Cardiac muscle cell (in vitro differentiated cells and primary cell): ENCODE results near the gene VAV3. TPM values are rescaled to one million over a fixed set of nuclear protein-coding genes. Genes with fewer than 3 reads are reported as not detected.

Experiments
- DNase-seq, 2 donors: peaks; one replicate each; pipeline versions ENCODE4 v3.0.0 to v3.0.0-alpha.2; 2010 to 2017; ENCODE audit warnings: low read depth in 1 of 2, low spot score in 1 of 2
- H3K27ac ChIP-seq: fragments of 200-600 bp; sonication (generic); 2 replicates; pipeline ENCODE4 v1.5.1; 2016
- H3K27me3 ChIP-seq: fragments of 200-600 bp; sonication (generic); 2 replicates; pipeline ENCODE4 v1.6.0; 2016; ENCODE audit warnings: control low read depth
- H3K36me3 ChIP-seq: fragments of 200-600 bp; sonication (generic); 2 replicates; pipeline ENCODE4 v1.5.1; 2016; ENCODE audit warnings: control low read depth
- H3K4me1 ChIP-seq: fragments of 200-600 bp; sonication (generic); 2 replicates; pipeline ENCODE4 v1.8.1; 2017; ENCODE audit warnings: low read depth, mild to moderate bottlenecking, mixed run types
- H3K4me3 ChIP-seq: fragments of 200-600 bp; sonication (generic); 2 replicates; pipeline ENCODE4 v1.5.1; 2016; ENCODE audit warnings: mild to moderate bottlenecking
- H3K9me3 ChIP-seq: fragments of 200-600 bp; sonication (generic); 2 replicates; pipeline ENCODE4 v1.5.1; 2017; ENCODE audit warnings: low read depth, mild to moderate bottlenecking, control low read depth
- polyA plus RNA-seq: library from polyadenylated mRNA; unstranded; fragments of >200 nt; fragmentation: Nextera tagmentation; extraction: Ambion mirVana; gene quantifications from 2 replicates; pipeline ENCODE4 v1.2.1, GENCODE V29; 2016
- total RNA-seq: library from RNA; depleted of rRNA; stranded (reverse); fragments of >200 nt; gene quantifications from 2 replicates; pipeline ENCODE4 v1.2.3, GENCODE V29; 2016
- TF ChIP-seq, protein P1 (sequence below): IDR thresholded peaks from 2 replicates; pipeline ENCODE4 v1.5.1; 2012; ENCODE audit warnings: low read depth, mild to moderate bottlenecking, low read length

Gene VAV3
- total and polyA plus RNA-seq, 2 experiments from 2014 or later = 0.33 to 0.86 TPM

DNA sequence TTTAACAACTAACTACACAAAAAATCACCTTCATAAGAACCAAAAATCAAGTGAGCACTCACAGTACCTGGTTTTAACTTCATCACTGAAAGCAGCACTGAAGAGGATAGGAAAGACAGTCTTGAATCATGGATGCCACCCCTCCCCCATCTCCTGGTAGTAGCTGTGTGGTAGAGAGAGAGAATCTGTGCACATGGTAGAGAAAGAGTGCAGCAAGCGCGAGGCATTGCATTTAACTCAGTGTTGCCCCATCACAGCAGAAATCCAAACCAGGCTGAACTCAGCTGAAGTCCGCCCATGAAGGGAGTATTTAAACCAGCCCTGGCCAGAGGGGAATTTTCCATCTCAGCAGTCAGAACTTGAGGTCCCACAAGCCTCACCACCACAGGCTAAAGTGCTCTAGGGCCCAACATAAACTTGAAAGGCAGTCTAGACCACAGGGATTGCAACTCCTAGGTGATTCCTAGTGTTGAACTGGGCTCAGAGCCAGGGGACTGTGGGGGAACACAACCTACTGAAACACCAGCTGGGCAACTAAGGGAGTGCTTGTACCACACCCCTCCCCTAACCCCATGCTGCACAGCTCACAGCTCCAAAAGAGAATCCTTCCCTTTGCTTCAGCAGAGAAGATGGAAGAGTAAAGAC lies 38.4 kb downstream of the VAV3 start:
- Histone ChIP-seq H3K36me3 (no peaks in the 10 kb centered on the region), H3K9me3 (no peaks in the 10 kb centered on the region), H3K4me1 (no peaks in the 10 kb centered on the region), H3K27ac (no peak overlapping the region), H3K27me3 (no peaks in the 10 kb centered on the region), H3K4me3 (no peak overlapping the region)
- TF ChIP-seq, protein P1, sequence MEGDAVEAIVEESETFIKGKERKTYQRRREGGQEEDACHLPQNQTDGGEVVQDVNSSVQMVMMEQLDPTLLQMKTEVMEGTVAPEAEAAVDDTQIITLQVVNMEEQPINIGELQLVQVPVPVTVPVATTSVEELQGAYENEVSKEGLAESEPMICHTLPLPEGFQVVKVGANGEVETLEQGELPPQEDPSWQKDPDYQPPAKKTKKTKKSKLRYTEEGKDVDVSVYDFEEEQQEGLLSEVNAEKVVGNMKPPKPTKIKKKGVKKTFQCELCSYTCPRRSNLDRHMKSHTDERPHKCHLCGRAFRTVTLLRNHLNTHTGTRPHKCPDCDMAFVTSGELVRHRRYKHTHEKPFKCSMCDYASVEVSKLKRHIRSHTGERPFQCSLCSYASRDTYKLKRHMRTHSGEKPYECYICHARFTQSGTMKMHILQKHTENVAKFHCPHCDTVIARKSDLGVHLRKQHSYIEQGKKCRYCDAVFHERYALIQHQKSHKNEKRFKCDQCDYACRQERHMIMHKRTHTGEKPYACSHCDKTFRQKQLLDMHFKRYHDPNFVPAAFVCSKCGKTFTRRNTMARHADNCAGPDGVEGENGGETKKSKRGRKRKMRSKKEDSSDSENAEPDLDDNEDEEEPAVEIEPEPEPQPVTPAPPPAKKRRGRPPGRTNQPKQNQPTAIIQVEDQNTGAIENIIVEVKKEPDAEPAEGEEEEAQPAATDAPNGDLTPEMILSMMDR = no peak
- peak in 1 of 2 donors; percentile 14 for DNase-seq

GRCh38 chr1:107925565-107925964 lies 39.4 kb downstream of the VAV3 start:
- H3K4me3 ChIP-seq = no peak overlapping the region
- H3K27ac ChIP-seq = no peak overlapping the region
- H3K4me1 ChIP-seq = no peaks in the 10 kb centered on the region
- no peaks in the 10 kb centered on the region for H3K9me3 ChIP-seq
- H3K27me3 ChIP-seq = no peaks in the 10 kb centered on the region
- no peaks in the 10 kb centered on the region for H3K36me3 ChIP-seq
- no peak for DNase-seq
- TF ChIP-seq, protein P1 = no peak

GRCh38 chr1:107920999-107921398 lies 44.0 kb downstream of the VAV3 start:
- TF ChIP-seq, protein P1 = no peak
- DNase-seq = no peak
- H3K9me3 ChIP-seq = no peaks in the 10 kb centered on the region
- no peak overlapping the region for H3K27ac ChIP-seq
- no peak overlapping the region for H3K4me3 ChIP-seq
- no peaks in the 10 kb centered on the region for H3K27me3 ChIP-seq
- no peaks in the 10 kb centered on the region for H3K36me3 ChIP-seq
- H3K4me1 ChIP-seq = no peaks in the 10 kb centered on the region

GRCh38 chr1:107920561-107920960 lies 44.4 kb downstream of the VAV3 start:
- no peaks in the 10 kb centered on the region for H3K4me1 ChIP-seq
- no peaks in the 10 kb centered on the region for H3K36me3 ChIP-seq
- no peaks in the 10 kb centered on the region for H3K9me3 ChIP-seq
- no peak for DNase-seq
- TF ChIP-seq, protein P1 = no peak
- no peak overlapping the region for H3K4me3 ChIP-seq
- H3K27ac ChIP-seq = no peak overlapping the region
- H3K27me3 ChIP-seq = no peaks in the 10 kb centered on the region

DNA sequence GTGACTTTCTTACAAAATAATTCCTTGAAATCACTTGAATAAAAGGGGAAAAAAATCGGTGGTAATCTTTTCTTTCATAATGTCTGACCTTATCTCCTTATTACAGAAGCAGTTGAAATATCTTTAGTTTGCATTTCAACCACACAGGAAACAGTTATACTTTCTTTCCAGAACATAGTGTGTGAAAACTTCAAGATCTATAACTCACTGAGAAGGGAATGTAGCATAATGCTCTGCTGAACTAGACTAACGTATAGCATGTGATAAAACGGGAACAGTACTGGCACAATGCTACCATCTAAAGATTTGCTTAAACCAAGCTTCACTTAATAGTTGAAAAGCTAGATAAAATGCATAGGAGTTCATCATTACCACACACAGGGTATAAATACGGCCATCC lies 45.0 kb downstream of the VAV3 start:
- TF ChIP-seq, protein P1 = no peak
- H3K4me1 ChIP-seq = no peaks in the 10 kb centered on the region
- DNase-seq = peak in 1 of 2 donors; percentile 37
- no peak overlapping the region for H3K4me3 ChIP-seq
- no peaks in the 10 kb centered on the region for H3K9me3 ChIP-seq
- no peaks in the 10 kb centered on the region for H3K36me3 ChIP-seq
- H3K27ac ChIP-seq = no peak overlapping the region
- no peaks in the 10 kb centered on the region for H3K27me3 ChIP-seq
